Body of pancreas (tissue), 4 donors: ENCODE results near the gene MEF2B.

Experiments used
- POLR2A ChIP-seq, 3 donors: fragments of 450-650 bp; IDR thresholded peaks; one replicate each; pipeline ENCODE4 v1.6.1; 2016; ENCODE audit warnings: antibody characterized with exemption in 3 of 3, mild to moderate bottlenecking in 2 of 3
- TF ChIP-seq, protein P1 (sequence below), 7 experiments: fragments of 450-650 bp in 4 of 7; fragments of 200-600 bp in 3 of 7; sonication (generic) in 3 of 7; IDR thresholded peaks; one replicate each; pipeline ENCODE4 v1.5.1; 2016 to 2019; ENCODE audit warnings: antibody characterized with exemption in 7 of 7

DNA sequence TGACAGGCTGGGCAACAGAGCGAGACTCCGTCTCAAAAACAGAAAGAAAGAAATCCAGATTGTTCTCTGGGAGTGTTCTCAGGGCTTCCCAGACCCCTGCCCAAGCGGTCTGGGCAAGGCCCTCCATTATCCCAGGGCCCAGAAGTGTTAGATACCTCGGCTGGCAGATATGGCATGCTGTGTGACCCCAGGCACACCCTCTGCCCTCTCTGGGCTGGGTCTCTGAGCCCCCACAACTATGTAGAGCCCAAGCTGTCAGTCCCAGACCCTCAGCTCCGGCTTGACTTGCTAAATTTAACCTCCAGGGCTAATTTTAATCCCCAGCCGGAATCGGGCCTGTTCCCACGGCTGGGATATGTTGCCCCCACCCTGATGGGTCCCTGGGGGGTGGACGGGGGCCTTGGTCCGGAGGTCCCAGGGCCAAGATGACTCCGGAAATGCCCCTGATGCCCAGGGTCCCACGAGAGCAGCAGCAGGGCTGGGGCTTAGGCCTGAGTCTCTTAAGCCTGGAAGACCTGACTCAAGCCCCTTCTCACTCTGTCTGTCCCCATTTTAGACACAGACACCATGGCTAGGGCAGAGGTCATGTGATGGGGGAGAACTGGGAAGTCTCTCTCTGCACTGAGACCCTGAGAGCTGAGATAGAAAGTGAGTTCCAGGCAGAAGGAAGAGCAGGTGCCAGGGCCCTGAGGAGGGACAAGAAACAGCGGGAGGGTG is 17.2 kb downstream of the MEF2B start:
- TF ChIP-seq POLR2A (IDR thresholded peaks at IDR 0.05) = no peak
- TF ChIP-seq, protein P1, sequence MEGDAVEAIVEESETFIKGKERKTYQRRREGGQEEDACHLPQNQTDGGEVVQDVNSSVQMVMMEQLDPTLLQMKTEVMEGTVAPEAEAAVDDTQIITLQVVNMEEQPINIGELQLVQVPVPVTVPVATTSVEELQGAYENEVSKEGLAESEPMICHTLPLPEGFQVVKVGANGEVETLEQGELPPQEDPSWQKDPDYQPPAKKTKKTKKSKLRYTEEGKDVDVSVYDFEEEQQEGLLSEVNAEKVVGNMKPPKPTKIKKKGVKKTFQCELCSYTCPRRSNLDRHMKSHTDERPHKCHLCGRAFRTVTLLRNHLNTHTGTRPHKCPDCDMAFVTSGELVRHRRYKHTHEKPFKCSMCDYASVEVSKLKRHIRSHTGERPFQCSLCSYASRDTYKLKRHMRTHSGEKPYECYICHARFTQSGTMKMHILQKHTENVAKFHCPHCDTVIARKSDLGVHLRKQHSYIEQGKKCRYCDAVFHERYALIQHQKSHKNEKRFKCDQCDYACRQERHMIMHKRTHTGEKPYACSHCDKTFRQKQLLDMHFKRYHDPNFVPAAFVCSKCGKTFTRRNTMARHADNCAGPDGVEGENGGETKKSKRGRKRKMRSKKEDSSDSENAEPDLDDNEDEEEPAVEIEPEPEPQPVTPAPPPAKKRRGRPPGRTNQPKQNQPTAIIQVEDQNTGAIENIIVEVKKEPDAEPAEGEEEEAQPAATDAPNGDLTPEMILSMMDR (IDR thresholded peaks at IDR 0.05) = no peak
